ENCODE measurements around the gene PAQR5. TPM values are rescaled to one million over a fixed set of nuclear protein-coding genes. Genes with fewer than 3 reads are reported as not detected.
"Not testable (repeated sequence)": the region's sequence is repeated elsewhere in the genome, so short reads cannot be mapped to it uniquely, and the experiment has no call there.

Gene PAQR5
- total RNA-seq, 1 experiment from 2014 or later: 3.4 TPM

DNA sequence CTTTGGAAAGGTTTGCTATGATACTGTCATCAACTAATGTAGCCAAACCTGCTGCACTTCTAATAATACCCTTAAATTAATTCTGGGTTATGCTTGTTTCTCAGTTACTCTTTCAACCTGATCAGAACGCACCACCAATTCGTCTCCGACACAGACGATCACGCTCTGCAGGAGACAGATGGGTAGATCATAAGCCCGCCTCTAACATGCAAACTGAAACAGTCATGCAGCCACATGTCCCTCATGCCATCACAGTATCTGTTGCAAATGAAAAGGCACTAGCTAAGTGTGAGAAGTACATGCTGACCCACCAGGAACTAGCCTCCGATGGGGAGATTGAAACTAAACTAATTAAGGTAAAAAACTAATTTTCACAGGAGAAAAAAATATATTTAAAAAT is 146.0 kb downstream of the PAQR5 start:
- Mint-ChIP-seq H3K9me3 (ENCODE audit: unreplicated experiment) (no peaks in the 10 kb centered on the region), H3K4me3 (ENCODE audit: unreplicated experiment) (no peak overlapping the region), H3K4me1 (ENCODE audit: low read depth, unreplicated experiment) (no peaks in the 10 kb centered on the region), H3K27me3 (ENCODE audit: insufficient read depth, unreplicated experiment) (no peaks in the 10 kb centered on the region), H3K36me3 (ENCODE audit: insufficient read depth, unreplicated experiment) (peaks cover 60% of the 10 kb centered on the region), H3K27ac (ENCODE audit: unreplicated experiment) (no peak overlapping the region)
- TF ChIP-seq, protein P1, sequence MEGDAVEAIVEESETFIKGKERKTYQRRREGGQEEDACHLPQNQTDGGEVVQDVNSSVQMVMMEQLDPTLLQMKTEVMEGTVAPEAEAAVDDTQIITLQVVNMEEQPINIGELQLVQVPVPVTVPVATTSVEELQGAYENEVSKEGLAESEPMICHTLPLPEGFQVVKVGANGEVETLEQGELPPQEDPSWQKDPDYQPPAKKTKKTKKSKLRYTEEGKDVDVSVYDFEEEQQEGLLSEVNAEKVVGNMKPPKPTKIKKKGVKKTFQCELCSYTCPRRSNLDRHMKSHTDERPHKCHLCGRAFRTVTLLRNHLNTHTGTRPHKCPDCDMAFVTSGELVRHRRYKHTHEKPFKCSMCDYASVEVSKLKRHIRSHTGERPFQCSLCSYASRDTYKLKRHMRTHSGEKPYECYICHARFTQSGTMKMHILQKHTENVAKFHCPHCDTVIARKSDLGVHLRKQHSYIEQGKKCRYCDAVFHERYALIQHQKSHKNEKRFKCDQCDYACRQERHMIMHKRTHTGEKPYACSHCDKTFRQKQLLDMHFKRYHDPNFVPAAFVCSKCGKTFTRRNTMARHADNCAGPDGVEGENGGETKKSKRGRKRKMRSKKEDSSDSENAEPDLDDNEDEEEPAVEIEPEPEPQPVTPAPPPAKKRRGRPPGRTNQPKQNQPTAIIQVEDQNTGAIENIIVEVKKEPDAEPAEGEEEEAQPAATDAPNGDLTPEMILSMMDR (IDR thresholded peaks at IDR 0.05; ENCODE audit: insufficient read depth in 1 of 2, low read depth in 1 of 2, low read length in 1 of 2, severe bottlenecking in 1 of 2, unreplicated experiment in 1 of 2): no peak
- H3K27me3 ChIP-seq (replicated peaks; ENCODE audit: control insufficient read depth, insufficient read depth, low read length): no peaks in the 10 kb centered on the region
- CTCF ChIA-PET: interaction anchor here (0.7 kb wide), 1 partner anchor 18 kb away, joined by 4 read pairs; no protein-coding TSS in a partner anchor
- DNase-seq: no peak
- no peaks in the 10 kb centered on the region for H3K4me1 ChIP-seq
- POLR2A ChIA-PET: no interaction called here
- H3K9me3 ChIP-seq: no peaks in the 10 kb centered on the region
- H3K4me3 ChIP-seq (ENCODE audit: low read depth, low read length): no peak overlapping the region
- no peaks in the 10 kb centered on the region; the same call in 1 of the 2 replicates for H3K36me3 ChIP-seq (ENCODE audit: control insufficient read depth, insufficient read depth, low read length)
- no TSS peak for BruUV-seq (replicated peaks)
- intact Hi-C loops (cut with micrococcal nuclease; ENCODE audit: unreplicated experiment): no loop called here

DNA sequence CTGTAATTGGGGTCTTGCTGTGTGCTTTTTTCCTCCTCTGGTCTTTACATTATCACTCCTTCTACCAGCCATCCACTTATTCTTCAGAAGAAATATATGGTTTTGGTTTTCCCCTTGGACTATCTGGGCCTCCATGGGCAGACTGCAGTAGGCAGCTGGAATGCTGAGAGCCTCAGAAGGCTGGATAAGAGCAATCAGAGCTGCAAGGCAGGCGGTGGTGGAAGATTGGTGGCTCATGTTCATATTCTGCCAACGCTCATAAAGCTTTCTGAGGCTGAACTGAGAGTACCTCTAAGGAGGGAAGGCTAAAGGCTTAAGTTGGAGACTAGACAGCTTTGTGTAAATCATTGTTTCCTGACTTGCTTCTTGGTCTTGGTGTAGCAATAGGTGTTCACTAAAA is 148.2 kb downstream of the PAQR5 start:
- TF ChIP-seq, protein P1 (IDR thresholded peaks at IDR 0.05; ENCODE audit: insufficient read depth in 1 of 2, low read depth in 1 of 2, low read length in 1 of 2, severe bottlenecking in 1 of 2, unreplicated experiment in 1 of 2): no peak
- ChIA-PET POLR2A (no interaction called here), CTCF (no interaction called here)
- H3K9me3 ChIP-seq: no peaks in the 10 kb centered on the region
- H3K4me3 ChIP-seq (ENCODE audit: low read depth, low read length): no peak overlapping the region
- peaks cover 7% of the 10 kb centered on the region; the same call in 1 of the 2 replicates for H3K4me1 ChIP-seq
- H3K9me3 Mint-ChIP-seq (ENCODE audit: unreplicated experiment): no peaks in the 10 kb centered on the region
- no peaks in the 10 kb centered on the region for H3K27me3 ChIP-seq (replicated peaks; ENCODE audit: control insufficient read depth, insufficient read depth, low read length)
- H3K4me1 Mint-ChIP-seq (ENCODE audit: low read depth, unreplicated experiment): no peaks in the 10 kb centered on the region
- intact Hi-C loops (cut with micrococcal nuclease; ENCODE audit: unreplicated experiment): no loop called here
- H3K36me3 Mint-ChIP-seq (ENCODE audit: insufficient read depth, unreplicated experiment): peaks cover 37% of the 10 kb centered on the region
- no TSS peak for BruUV-seq (replicated peaks)
- no peaks in the 10 kb centered on the region for H3K27me3 Mint-ChIP-seq (ENCODE audit: insufficient read depth, unreplicated experiment)
- H3K4me3 Mint-ChIP-seq (ENCODE audit: unreplicated experiment): no peak overlapping the region
- no peak for DNase-seq
- H3K36me3 ChIP-seq (ENCODE audit: control insufficient read depth, insufficient read depth, low read length): no peaks in the 10 kb centered on the region; the same call in 1 of the 2 replicates
- no peak overlapping the region for H3K27ac Mint-ChIP-seq (ENCODE audit: unreplicated experiment)

DNA sequence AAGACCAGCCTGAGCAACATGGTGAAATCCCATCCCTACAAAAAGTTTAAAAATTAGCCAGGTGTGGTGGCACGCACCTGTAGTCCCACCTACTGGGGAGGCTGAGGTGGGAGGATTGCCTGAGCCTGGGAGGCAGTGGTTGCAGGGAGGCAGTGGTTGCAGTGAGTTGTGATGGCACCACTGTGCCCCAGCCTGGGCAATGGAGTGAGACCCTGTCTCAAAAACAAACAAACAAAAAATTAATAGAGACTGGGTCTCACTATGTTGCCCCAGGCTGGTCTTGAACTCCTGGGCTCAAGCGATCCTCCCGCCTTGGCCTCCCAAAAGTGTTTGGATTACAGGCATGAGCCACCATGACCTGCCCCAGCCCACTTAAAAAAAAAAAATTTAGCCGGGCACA is 151.5 kb downstream of the PAQR5 start:
- H3K9me3 ChIP-seq; H3K4me3 ChIP-seq (ENCODE audit: low read depth, low read length); DNase-seq; CTCF ChIA-PET; H3K27me3 ChIP-seq (replicated peaks; ENCODE audit: control insufficient read depth, insufficient read depth, low read length); H3K27me3 Mint-ChIP-seq (ENCODE audit: insufficient read depth, unreplicated experiment); intact Hi-C loops (cut with micrococcal nuclease; ENCODE audit: unreplicated experiment); H3K27ac Mint-ChIP-seq (ENCODE audit: unreplicated experiment); BruUV-seq (replicated peaks); H3K36me3 ChIP-seq (ENCODE audit: control insufficient read depth, insufficient read depth, low read length); H3K4me1 Mint-ChIP-seq (ENCODE audit: low read depth, unreplicated experiment); POLR2A ChIA-PET; H3K4me3 Mint-ChIP-seq (ENCODE audit: unreplicated experiment); H3K4me1 ChIP-seq; H3K9me3 Mint-ChIP-seq (ENCODE audit: unreplicated experiment): not testable (repeated sequence)
- H3K36me3 Mint-ChIP-seq (ENCODE audit: insufficient read depth, unreplicated experiment): peaks cover 54% of the 10 kb centered on the region
